ENCODE results near the gene C9orf72.
A peak's percentile ranks its signal among the peaks of the same experiment; 100 is the strongest.

- TF ChIP-seq CTCF (conservative IDR thresholded peaks at IDR 0.05) (0 out of 2 replicates have a peak, but pooled peaks have one; percentile 9), ZFX (IDR thresholded peaks at IDR 0.05) (no peak)
Observed at GRCh38 chr9:27535701-27536118, 37.6 kb downstream of the C9orf72 start.
